TTC549 (cell line): ENCODE data around the gene MYO7B.

ENCODE experiments used
- FAIRE-seq: peaks from 2 replicates; lab custom pipeline; 2012; peaks lifted over from hg19 to GRCh38; lab: Jason Lieb, UNC

Gene MYO7B

DNA sequence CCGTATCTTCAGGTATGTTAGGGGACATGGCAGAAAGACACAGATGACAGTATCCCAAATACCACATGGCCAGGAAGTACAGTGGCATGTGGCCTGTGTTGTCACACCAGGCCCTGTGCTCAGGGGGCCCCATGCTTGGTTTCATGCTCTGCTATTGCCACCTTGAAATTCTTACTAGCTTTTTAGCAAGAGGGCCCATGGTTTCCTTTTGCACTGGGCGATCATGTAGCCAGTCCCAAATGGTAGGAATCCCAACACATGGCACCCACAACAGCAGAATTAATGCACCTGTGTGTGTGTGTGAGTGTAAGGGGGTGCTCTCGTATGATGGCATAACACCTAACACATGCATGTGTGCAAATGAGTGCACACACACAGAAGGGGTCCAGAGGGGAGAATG is 39.2 kb downstream of the MYO7B start:
- no peak for FAIRE-seq

DNA sequence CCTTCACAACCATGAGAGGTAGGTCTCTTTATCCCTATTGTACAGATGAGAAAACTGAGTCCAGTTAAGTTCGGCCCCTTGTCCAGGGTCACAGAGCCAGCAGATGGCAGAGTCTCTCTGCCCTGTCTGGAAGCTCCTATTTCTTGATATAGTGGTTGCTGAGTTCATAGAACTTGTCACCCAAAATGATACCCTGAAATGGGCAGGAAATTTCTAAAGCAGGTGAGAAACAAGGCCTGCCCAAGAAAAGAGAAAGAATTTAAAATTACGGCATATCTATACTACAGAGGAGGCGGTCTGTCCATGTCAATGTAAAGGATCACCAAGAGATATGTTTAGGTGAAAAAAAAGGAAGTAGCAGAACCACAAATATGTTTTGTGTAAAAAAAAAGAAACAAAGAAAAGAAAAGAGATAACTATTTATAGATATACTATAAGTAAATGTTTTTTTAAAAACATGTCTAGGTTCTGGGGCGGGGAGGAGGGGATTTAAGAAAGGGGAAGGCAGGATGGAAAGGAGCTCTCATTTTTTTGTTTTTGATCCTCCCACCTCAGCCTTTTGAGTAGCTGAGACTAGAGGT is 39.8 kb downstream of the MYO7B start:
- FAIRE-seq = no peak

- no peak for FAIRE-seq
Measured at GRCh38 chr2:127575941-127576432, 40.5 kb downstream of the MYO7B start.

DNA sequence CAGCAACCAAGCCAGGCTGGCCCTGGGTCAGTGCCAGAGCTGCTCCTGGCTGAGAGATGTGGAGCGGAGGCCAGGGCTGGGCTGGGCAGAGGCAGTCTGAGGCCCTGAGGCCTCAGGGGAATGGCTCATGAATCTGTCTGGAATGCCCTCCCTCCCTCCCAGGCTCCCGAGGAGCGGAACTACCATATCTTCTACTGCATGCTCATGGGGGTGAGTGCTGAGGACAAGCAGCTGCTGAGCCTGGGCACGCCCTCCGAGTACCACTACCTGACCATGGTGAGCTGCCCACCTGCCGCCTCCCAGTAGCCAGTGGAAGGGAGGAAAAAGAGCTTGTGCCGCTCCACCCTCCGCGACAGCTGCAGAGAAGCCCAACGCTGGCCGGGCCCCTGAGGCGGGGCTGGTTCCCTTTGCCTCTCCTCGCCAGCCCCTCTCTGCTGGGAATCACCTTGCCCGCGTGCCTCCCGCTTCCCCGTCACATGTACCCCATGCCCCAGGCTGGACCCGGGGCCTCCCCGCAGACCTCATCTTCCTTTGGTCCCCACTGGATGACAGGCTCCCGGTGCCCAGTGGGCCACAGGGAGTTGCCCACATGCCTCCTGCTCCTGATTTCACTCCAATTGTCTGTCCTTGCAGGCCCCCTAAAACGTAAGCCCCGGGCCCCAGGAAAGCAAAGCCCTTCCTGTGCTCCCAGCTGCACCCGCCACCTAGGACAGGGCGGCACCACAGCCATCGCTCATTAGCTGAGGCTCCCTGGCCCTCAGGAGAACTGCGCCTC is 41.1 kb downstream of the MYO7B start:
- FAIRE-seq = no peak

DNA sequence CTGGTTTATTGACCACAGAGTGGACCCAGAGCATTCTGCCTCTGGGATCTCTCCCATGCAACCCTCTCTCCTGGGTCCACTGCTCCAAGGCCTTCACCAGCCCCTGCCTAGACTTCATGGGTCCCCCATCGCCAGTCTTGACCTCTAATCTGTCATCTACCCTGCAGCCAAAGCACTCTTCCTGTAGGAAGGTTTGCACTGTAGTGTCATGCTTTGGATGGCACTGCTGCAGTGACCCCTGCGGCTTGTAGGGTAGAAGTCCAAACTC is 41.7 kb downstream of the MYO7B start:
- no peak for FAIRE-seq

GRCh38 chr2:127577503-127577902 is 42.0 kb downstream of the MYO7B start:
- FAIRE-seq = no peak

GRCh38 chr2:127577973-127578372 is 42.5 kb downstream of the MYO7B start:
- no peak for FAIRE-seq

- no peak for FAIRE-seq
Measured at GRCh38 chr2:127578411-127578810, 42.9 kb downstream of the MYO7B start.

DNA sequence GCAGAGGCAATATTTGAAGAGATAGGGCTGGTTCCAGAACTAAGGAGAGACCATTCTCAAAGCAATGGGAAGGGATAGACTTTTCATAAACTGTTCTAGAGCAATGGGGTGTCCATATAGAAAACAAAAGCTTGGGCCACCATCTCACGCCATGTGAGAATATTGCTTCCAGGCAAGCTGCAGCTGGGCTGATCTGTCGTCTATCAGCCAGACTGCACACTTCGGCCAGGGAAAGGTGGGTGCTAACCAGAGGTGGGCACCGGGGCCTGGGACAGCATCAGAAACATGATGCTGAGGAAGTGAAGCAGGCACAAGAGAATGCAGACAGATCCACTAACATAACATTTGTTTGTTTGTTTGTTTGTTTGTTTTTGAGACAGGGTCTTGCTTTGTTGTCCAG is 43.7 kb downstream of the MYO7B start:
- no peak for FAIRE-seq

DNA sequence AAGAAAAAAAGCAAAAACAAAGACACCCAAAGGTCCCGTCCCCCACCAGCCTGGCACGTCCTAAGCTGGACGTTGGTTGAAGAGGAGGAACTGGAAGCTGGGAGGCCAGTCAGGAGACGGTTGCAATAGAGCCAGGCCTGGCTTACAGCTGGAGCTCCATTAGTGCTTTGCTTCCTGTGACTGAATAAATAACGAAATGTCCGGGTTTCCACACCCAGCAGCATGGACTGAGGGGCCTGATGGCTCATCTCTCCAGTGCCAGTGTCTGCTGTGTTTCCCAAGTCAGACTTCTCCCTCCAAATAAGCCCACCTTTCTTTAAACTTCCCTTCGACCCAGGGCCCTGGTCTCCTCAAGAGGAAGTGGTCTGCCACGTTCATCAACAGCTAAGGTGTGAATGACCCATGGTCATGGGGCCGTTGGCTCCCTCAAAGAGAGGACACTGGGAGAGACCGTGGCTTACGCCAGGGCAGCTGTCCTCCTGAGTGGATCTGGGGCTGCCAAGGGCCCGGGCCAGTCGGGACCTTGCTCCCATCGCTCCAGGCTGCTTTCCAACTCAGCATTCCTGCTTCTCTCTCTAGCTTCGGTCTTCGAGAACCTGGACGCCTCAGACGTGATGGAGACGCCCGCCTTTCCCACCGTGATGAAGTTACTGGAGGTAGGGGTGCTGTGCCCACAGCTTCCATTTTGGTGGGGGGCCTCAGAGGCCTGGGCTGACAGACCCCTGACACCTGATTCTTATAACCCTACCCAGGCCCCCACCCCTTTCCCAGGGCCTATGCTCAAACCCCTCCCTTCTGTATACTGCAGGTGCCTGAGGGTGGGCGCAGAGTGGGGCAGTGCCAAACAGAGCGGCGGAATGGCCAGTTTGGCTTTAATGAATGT is 44.9 kb downstream of the MYO7B start:
- no peak for FAIRE-seq

DNA sequence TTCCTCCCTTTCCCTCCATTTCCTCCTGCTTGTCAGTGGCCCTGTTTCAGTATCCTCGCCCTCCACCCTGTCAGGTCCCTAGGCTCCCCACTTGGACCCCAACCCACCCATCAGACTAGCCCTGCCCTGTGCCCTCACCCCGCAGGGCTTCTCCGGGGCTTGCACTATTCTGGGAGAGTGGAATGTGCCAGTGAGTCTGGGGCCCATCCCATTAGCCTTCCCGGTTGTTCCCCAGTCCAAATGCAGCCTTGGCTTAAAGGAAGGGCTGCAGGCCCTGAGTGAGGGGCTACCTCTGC is 45.5 kb downstream of the MYO7B start:
- FAIRE-seq = no peak

DNA sequence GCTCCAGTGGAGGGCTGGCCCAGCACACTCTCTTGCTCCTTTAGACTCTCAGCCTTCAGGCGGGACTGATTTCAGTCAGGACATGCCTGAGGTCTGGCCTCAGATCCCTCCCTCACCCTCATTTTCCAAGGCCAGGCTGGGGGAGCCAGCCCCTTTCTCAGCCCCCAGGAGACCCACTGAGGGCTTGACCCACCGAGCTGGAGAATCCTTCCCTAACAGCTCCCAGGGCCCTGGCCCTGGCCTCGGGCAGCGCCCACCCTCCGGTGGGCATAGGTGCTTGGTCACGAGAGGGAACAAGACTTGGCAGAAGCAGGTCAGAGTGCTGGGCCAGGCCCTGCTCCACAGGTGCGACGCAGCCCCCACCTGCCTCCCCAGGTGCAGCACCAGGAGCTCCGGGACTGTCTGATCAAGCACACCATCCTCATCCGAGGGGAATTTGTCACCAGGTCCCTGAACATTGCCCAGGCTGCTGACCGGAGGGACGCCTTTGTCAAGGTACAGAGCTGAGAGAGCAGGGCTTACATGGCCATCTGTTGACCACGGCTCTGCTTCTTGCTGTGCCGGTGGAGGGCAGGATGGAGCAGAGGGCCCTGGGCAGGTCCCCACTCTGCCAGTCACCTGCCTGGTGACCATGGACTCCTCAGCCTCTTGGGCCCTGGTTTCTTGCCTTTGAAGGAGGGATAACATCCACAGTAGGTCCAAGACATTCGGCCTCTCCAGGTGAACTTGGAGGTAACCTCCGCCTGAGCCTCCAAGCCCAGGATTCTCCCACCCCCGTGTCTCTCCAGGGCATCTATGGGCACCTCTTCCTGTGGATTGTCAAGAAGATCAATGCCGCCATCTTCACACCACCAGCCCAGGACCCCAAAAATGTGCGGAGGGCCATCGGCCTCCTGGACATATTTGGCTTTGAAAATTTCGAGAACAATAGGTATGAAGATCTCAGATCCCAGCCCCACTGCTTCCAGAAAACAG is 46.3 kb downstream of the MYO7B start:
- no peak for FAIRE-seq

GRCh38 chr2:127582863-127583861 is 47.7 kb downstream of the MYO7B start:
- FAIRE-seq = no peak

DNA sequence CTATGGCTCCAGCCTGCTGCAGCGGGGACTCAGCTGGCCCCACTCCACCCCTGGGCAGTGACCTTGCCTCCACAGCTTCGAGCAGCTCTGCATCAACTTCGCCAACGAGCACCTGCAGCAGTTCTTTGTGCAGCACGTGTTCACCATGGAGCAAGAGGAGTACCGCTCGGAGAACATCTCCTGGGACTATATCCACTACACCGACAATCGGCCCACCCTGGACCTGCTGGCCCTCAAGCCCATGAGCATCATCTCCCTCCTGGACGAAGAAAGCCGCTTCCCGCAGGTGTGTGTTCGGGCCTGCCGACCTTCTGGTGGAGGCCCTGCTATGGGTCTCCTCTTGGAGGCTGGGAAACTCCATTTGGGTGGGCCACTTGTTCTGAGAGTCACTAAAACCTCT is 48.6 kb downstream of the MYO7B start:
- FAIRE-seq = no peak

DNA sequence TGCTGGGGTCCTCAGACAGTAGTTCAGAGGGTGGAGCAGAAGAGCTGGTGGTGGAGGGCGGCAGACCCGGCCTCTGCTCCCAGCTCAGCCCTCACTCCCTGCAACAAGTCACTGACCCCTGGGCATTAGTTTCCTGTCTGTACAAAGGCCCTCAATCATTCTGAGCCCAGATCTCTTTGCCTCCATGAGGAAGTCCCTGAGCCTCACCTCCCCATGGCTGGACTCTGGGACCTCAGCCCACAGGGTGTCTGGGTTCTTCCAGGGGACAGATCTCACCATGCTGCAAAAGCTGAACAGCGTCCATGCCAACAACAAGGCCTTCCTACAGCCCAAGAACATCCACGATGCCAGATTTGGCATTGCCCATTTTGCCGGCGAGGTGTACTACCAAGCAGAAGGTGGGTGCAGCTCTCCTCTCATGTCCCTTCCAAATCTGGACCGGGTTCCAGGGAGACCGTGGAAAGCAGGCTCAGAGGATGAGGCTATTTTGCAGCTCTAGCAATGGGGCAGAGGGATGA is 49.1 kb downstream of the MYO7B start:
- no peak for FAIRE-seq

DNA sequence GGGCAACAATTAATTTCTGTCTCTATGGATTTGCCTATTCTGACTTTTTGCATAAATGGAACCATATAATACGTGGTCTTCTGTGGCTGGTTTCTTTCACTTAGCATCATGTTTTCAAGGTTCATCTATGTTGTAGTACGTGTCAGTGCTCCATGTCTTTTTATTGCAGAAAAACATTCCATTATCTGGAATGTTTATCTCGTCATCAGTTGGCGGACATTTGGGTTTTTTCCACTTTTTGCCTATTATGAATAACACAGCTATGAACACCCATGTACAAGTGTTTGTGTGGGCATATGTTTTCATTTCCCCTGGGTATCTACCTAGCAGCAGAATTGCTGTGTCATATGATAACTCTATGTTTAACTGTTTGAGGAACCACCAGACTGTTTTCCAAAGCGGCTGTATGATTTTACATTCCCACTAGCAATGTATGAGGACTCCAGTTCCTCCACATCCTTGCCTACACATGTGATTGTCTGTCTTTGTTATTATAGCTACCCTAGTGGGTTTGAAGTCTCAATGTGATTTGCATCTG is 49.9 kb downstream of the MYO7B start:
- FAIRE-seq = no peak

DNA sequence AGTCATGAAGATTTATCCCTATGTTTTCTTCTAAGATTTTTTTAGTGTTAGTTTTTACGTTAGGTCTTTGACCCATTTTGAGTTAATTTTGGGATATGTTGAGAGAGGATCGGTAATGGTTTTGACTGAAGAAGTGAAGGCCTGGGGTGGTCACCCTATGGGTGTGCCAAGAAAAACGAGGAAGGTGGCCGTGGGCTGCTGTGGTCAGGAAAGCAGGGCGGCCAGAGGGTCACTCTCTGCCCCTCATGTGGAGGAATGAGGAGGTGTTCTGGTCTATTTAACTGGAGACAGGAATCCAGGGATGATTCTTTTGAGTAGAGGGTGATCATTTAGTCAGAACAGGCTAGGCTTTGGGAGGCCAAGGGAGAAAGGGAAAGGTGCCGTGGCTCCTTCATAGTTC is 50.7 kb downstream of the MYO7B start:
- no peak for FAIRE-seq

- no peak for FAIRE-seq
Measured at GRCh38 chr2:127586746-127587295, 51.3 kb downstream of the MYO7B start.

- FAIRE-seq = no peak
Measured at GRCh38 chr2:127588241-127588640, 52.8 kb downstream of the MYO7B start.

- no peak for FAIRE-seq
Measured at GRCh38 chr2:127589358-127589757, 53.9 kb downstream of the MYO7B start.
